Posterior vena cava (tissue), 2 donors: ENCODE results near the gene CC2D1A. TPM values are rescaled to one million over a fixed set of nuclear protein-coding genes. Genes with fewer than 3 reads are reported as not detected.
"Not testable (repeated sequence)": the region's sequence is repeated elsewhere in the genome, so short reads cannot be mapped to it uniquely, and the experiment has no call there.

Experiments
- DNase-seq: peaks from one replicate; pipeline ENCODE4 v3.0.0-alpha.2; 2020; ENCODE audit warnings: low spot score
- intact Hi-C, 2 donors: fragments of 100-400 bp; cut with DNase I; formaldehyde crosslinking; loops; one replicate each; pipeline versions ENCODE4 v1.14.1 to v1.14.2; 2022 to 2023
- total RNA-seq, 2 donors: library from RNA; stranded (reverse); fragmentation: NEBNext Ultra II Directional; extraction: Animal tissue kit (Norgen Biotek cat#: 25700); gene quantifications; one replicate each; pipeline ENCODE4 v1.2.1, GENCODE V29; 2021
- donor health status: DM: yes; HTN: yes; CAD: no.
- donor health status: DM: yes; HTN: yes; CAD: no.

CC2D1A gene
- total RNA-seq, 2 donors from 2014 or later: 16.8 to 22.6 TPM

- intact Hi-C loops: no loop called here
- no peak for DNase-seq
Measured at GRCh38 chr19:13894552-13894951, 11.4 kb upstream of the CC2D1A start.

- DNase-seq: no peak
Measured at GRCh38 chr19:13896227-13896626, 9.8 kb upstream of the CC2D1A start.

GRCh38 chr19:13899393-13899792, 6.6 kb upstream of the CC2D1A start:
- intact Hi-C loops: no loop called here
- DNase-seq: no peak

More at GRCh38 chr19:13896227-13896626, 9.8 kb upstream of the CC2D1A start:
- intact Hi-C loops: no loop called here

GRCh38 chr19:13899912-13900584, 6.0 kb upstream of the CC2D1A start:
- intact Hi-C loops: no loop called here
- no peak for DNase-seq

GRCh38 chr19:13902993-13903555, 2.9 kb upstream of the CC2D1A start:
- no peak for DNase-seq
- intact Hi-C loops: no loop called here

GRCh38 chr19:13906521-13906904, 512 bp downstream of the CC2D1A start:
- DNase-seq: no peak
- intact Hi-C loops: no loop called here

GRCh38 chr19:13906910-13907309, 909 bp downstream of the CC2D1A start:
- DNase-seq: no peak
- intact Hi-C loops: no loop called here

GRCh38 chr19:13908674-13909073, 2.7 kb downstream of the CC2D1A start:
- intact Hi-C loops: no loop called here

GRCh38 chr19:13909430-13909829, 3.4 kb downstream of the CC2D1A start:
- intact Hi-C loops: no loop called here
- DNase-seq: no peak

More at GRCh38 chr19:13908674-13909073, 2.7 kb downstream of the CC2D1A start:
- no peak for DNase-seq

- DNase-seq: no peak
- intact Hi-C loops: no loop called here
Measured at GRCh38 chr19:13913352-13913751, 7.4 kb downstream of the CC2D1A start.

GRCh38 chr19:13914777-13915176, 8.8 kb downstream of the CC2D1A start:
- no peak for DNase-seq
- intact Hi-C loops: no loop called here

GRCh38 chr19:13917888-13918406, 11.9 kb downstream of the CC2D1A start:
- no peak for DNase-seq
- intact Hi-C loops: loop anchor here in 1 of 2 donors (1.0 kb wide), 1 partner anchor 34 kb away; the partner anchor contains the start of gene DCAF15

- intact Hi-C loops: loop anchor here in 1 of 2 donors (1.0 kb wide), 1 partner anchor 33 kb away; the partner anchor contains the start of gene DCAF15
- DNase-seq: no peak
Measured at GRCh38 chr19:13918726-13919411, 12.9 kb downstream of the CC2D1A start.

GRCh38 chr19:13920524-13920923, 14.5 kb downstream of the CC2D1A start:
- no peak for DNase-seq
- intact Hi-C loops: no loop called here

GRCh38 chr19:13920940-13921747, 15.1 kb downstream of the CC2D1A start:
- no peak for DNase-seq
- intact Hi-C loops: no loop called here

GRCh38 chr19:13922118-13922517, 16.1 kb downstream of the CC2D1A start:
- DNase-seq, intact Hi-C loops: not testable (repeated sequence)

GRCh38 chr19:13923194-13923987, 17.4 kb downstream of the CC2D1A start:
- DNase-seq: no peak
- intact Hi-C loops: no loop called here

- intact Hi-C loops: no loop called here
Measured at GRCh38 chr19:13926010-13926409, 20.0 kb downstream of the CC2D1A start.

GRCh38 chr19:13926715-13927114, 20.7 kb downstream of the CC2D1A start:
- intact Hi-C loops: no loop called here
- no peak for DNase-seq

More at GRCh38 chr19:13926010-13926409, 20.0 kb downstream of the CC2D1A start:
- no peak for DNase-seq
